ENCODE data around the gene COG3. TPM values are rescaled to one million over a fixed set of nuclear protein-coding genes. Genes with fewer than 3 reads are reported as not detected.

Gene COG3
- total RNA-seq, 2 experiments from 2014 or later: 22.3 to 28.9 TPM

GRCh38 chr13:45432737-45433380 lies 31.9 kb upstream of the COG3 start:
- Histone ChIP-seq H3K9me3 (ENCODE audit: low read length) (no peaks in the 10 kb centered on the region), H3K4me2 (ENCODE audit: low read length) (no peak overlapping the region), H3K36me3 (ENCODE audit: insufficient read depth, low read length) (no peaks in the 10 kb centered on the region), H4K20me1 (ENCODE audit: insufficient read depth, low read length) (no peaks in the 10 kb centered on the region), H3K79me2 (ENCODE audit: insufficient read depth, low read depth, low read length) (no peaks in the 10 kb centered on the region), H3K4me1 (ENCODE audit: insufficient read depth, low read length, poor library complexity, severe bottlenecking) (no peaks in the 10 kb centered on the region), H3K27ac (ENCODE audit: low read depth, low read length, poor library complexity, severe bottlenecking) (no peak overlapping the region), H2AFZ (ENCODE audit: low read length) (no peak overlapping the region), H3K4me3 (ENCODE audit: low read depth, low read length, poor library complexity, severe bottlenecking) (no peak overlapping the region), H3K9me2 (ENCODE audit: insufficient read depth, low read length) (no peaks in the 10 kb centered on the region)
- DNase-seq (ENCODE audit: low spot score): no peak
- ChIA-PET POLR2A (interaction anchor here (0.6 kb wide), 1 partner anchor 127 kb away, joined by 4 read pairs; no protein-coding TSS in a partner anchor), CTCF (ENCODE audit: unreplicated experiment) (no interaction called here)
- no peak for TF ChIP-seq CTCF (conservative IDR thresholded peaks at IDR 0.05; ENCODE audit: low read length)
- no peak for TF ChIP-seq EZH2phosphoT487 (IDR thresholded peaks at IDR 0.05; ENCODE audit: borderline replicate concordance, low read depth, low read length)
- intact Hi-C loops (cut with micrococcal nuclease; ENCODE audit: unreplicated experiment): no loop called here
- no TSS peak for BruUV-seq (replicated peaks)

GRCh38 chr13:45433381-45433790 lies 31.4 kb upstream of the COG3 start:
- Histone ChIP-seq H4K20me1 (ENCODE audit: insufficient read depth, low read length) (no peaks in the 10 kb centered on the region), H3K4me1 (ENCODE audit: insufficient read depth, low read length, poor library complexity, severe bottlenecking) (no peaks in the 10 kb centered on the region), H3K79me2 (ENCODE audit: insufficient read depth, low read depth, low read length) (no peaks in the 10 kb centered on the region), H3K36me3 (ENCODE audit: insufficient read depth, low read length) (no peaks in the 10 kb centered on the region), H2AFZ (ENCODE audit: low read length) (no peak overlapping the region), H3K4me3 (ENCODE audit: low read depth, low read length, poor library complexity, severe bottlenecking) (no peak overlapping the region), H3K9me3 (ENCODE audit: low read length) (no peaks in the 10 kb centered on the region), H3K9me2 (ENCODE audit: insufficient read depth, low read length) (no peaks in the 10 kb centered on the region), H3K4me2 (ENCODE audit: low read length) (no peak overlapping the region), H3K27ac (ENCODE audit: low read depth, low read length, poor library complexity, severe bottlenecking) (no peak overlapping the region)
- ChIA-PET POLR2A (no interaction called here), CTCF (ENCODE audit: unreplicated experiment) (no interaction called here)
- intact Hi-C loops (cut with micrococcal nuclease; ENCODE audit: unreplicated experiment): no loop called here
- no TSS peak for BruUV-seq (replicated peaks)
- no peak for TF ChIP-seq EZH2phosphoT487 (IDR thresholded peaks at IDR 0.05; ENCODE audit: borderline replicate concordance, low read depth, low read length)
- TF ChIP-seq CTCF (conservative IDR thresholded peaks at IDR 0.05; ENCODE audit: low read length): no peak
- no peak for DNase-seq (ENCODE audit: low spot score)

- Histone ChIP-seq H3K4me1 (ENCODE audit: insufficient read depth, low read length, poor library complexity, severe bottlenecking) (no peaks in the 10 kb centered on the region), H3K36me3 (ENCODE audit: insufficient read depth, low read length) (no peaks in the 10 kb centered on the region), H3K9me3 (ENCODE audit: low read length) (no peaks in the 10 kb centered on the region), H2AFZ (ENCODE audit: low read length) (no peak overlapping the region), H3K4me3 (ENCODE audit: low read depth, low read length, poor library complexity, severe bottlenecking) (no peak overlapping the region), H3K27ac (ENCODE audit: low read depth, low read length, poor library complexity, severe bottlenecking) (no peak overlapping the region), H3K4me2 (ENCODE audit: low read length) (no peak overlapping the region), H3K9me2 (ENCODE audit: insufficient read depth, low read length) (no peaks in the 10 kb centered on the region), H3K79me2 (ENCODE audit: insufficient read depth, low read depth, low read length) (no peaks in the 10 kb centered on the region), H4K20me1 (ENCODE audit: insufficient read depth, low read length) (no peaks in the 10 kb centered on the region)
- ChIA-PET POLR2A (interaction anchor here (0.6 kb wide), 1 partner anchor 9 kb away, joined by 7 read pairs; no protein-coding TSS in a partner anchor), CTCF (ENCODE audit: unreplicated experiment) (no interaction called here)
- no peak for TF ChIP-seq CTCF (conservative IDR thresholded peaks at IDR 0.05; ENCODE audit: low read length)
- TF ChIP-seq EZH2phosphoT487 (IDR thresholded peaks at IDR 0.05; ENCODE audit: borderline replicate concordance, low read depth, low read length): no peak
- DNase-seq (ENCODE audit: low spot score): no peak
- intact Hi-C loops (cut with micrococcal nuclease; ENCODE audit: unreplicated experiment): no loop called here
- no TSS peak for BruUV-seq (replicated peaks)
These were observed 30.0 kb upstream of the COG3 start for GRCh38 chr13:45434556-45435371.
